Nephron (organoid): ENCODE measurements around the gene CDH13.

Experiments used
- H3K27ac Mint-ChIP-seq, 3 experiments: 2 replicates each; pipeline ENCODE4 v1.8.0; 2020; ENCODE audit warnings: mixed read lengths in 3 of 3, mild to moderate bottlenecking in 2 of 3, moderate library complexity in 1 of 3
- H3K27me3 Mint-ChIP-seq: 2 replicates; pipeline ENCODE4 v1.8.0; 2021; ENCODE audit warnings: low read depth, mild to moderate bottlenecking, moderate library complexity, mixed read lengths
- H3K36me3 Mint-ChIP-seq: 2 replicates; pipeline ENCODE4 v1.8.0; 2020; ENCODE audit warnings: low read depth, mixed read lengths
- H3K4me1 Mint-ChIP-seq: 2 replicates; pipeline ENCODE4 v1.8.0; 2020; ENCODE audit warnings: mixed read lengths
- H3K4me3 Mint-ChIP-seq, 3 experiments: 2 replicates each; pipeline ENCODE4 v1.8.0; 2020; ENCODE audit warnings: mild to moderate bottlenecking in 3 of 3, mixed read lengths in 3 of 3, moderate library complexity in 2 of 3
- H3K9me3 Mint-ChIP-seq: 2 replicates; pipeline ENCODE4 v1.8.0; 2020; ENCODE audit warnings: mixed read lengths
- CTCF ChIP-seq, 3 experiments: fragments of 200-600 bp; sonication (generic); IDR thresholded peaks; one replicate each; pipeline ENCODE4 v1.5.0; 2021; ENCODE audit warnings: antibody characterized with exemption in 3 of 3; ENCODE audit not compliant: unreplicated experiment in 3 of 3

Gene CDH13

GRCh38 chr16:83791916-83792315 lies 1165.1 kb downstream of the CDH13 start:
- H3K9me3 Mint-ChIP-seq, result no peaks in the 10 kb centered on the region
- no peak for TF ChIP-seq CTCF (IDR thresholded peaks at IDR 0.05; ENCODE audit: unreplicated experiment in 3 of 3)
- H3K4me1 Mint-ChIP-seq, result peaks cover 17% of the 10 kb centered on the region
- H3K4me3 Mint-ChIP-seq, result no peak overlapping the region
- H3K27ac Mint-ChIP-seq, result no peak overlapping the region
- H3K27me3 Mint-ChIP-seq, result peaks cover 2% of the 10 kb centered on the region
- H3K36me3 Mint-ChIP-seq, result no peaks in the 10 kb centered on the region

GRCh38 chr16:83792391-83792790 lies 1165.6 kb downstream of the CDH13 start:
- H3K27me3 Mint-ChIP-seq, result peaks cover 4% of the 10 kb centered on the region
- peaks cover 17% of the 10 kb centered on the region for H3K4me1 Mint-ChIP-seq
- no peaks in the 10 kb centered on the region for H3K9me3 Mint-ChIP-seq
- no peak overlapping the region for H3K4me3 Mint-ChIP-seq
- no peak overlapping the region for H3K27ac Mint-ChIP-seq
- H3K36me3 Mint-ChIP-seq, result no peaks in the 10 kb centered on the region
- no peak for TF ChIP-seq CTCF (IDR thresholded peaks at IDR 0.05; ENCODE audit: unreplicated experiment in 3 of 3)

GRCh38 chr16:83793179-83793578 lies 1166.4 kb downstream of the CDH13 start:
- no peak overlapping the region for H3K27ac Mint-ChIP-seq

GRCh38 chr16:83794860-83795554 lies 1168.2 kb downstream of the CDH13 start:
- no peak overlapping the region for H3K4me3 Mint-ChIP-seq

More at GRCh38 chr16:83793179-83793578, 1166.4 kb downstream of the CDH13 start:
- H3K4me1 Mint-ChIP-seq, result peaks cover 17% of the 10 kb centered on the region
- H3K27me3 Mint-ChIP-seq, result peaks cover 4% of the 10 kb centered on the region
- H3K36me3 Mint-ChIP-seq, result no peaks in the 10 kb centered on the region
- H3K4me3 Mint-ChIP-seq, result no peak overlapping the region
- H3K9me3 Mint-ChIP-seq, result no peaks in the 10 kb centered on the region
- no peak for TF ChIP-seq CTCF (IDR thresholded peaks at IDR 0.05; ENCODE audit: unreplicated experiment in 3 of 3)

GRCh38 chr16:83797013-83797412 lies 1170.2 kb downstream of the CDH13 start:
- TF ChIP-seq CTCF (IDR thresholded peaks at IDR 0.05; ENCODE audit: unreplicated experiment in 3 of 3), result no peak
- Mint-ChIP-seq H3K4me3 (no peak overlapping the region), H3K36me3 (no peaks in the 10 kb centered on the region), H3K9me3 (no peaks in the 10 kb centered on the region), H3K27ac (no peak overlapping the region), H3K27me3 (peaks cover 7% of the 10 kb centered on the region), H3K4me1 (peaks cover 17% of the 10 kb centered on the region)

More at GRCh38 chr16:83794860-83795554, 1168.2 kb downstream of the CDH13 start:
- Mint-ChIP-seq H3K27ac (no peak overlapping the region), H3K36me3 (no peaks in the 10 kb centered on the region), H3K4me1 (peaks cover 17% of the 10 kb centered on the region), H3K9me3 (no peaks in the 10 kb centered on the region), H3K27me3 (peaks cover 4% of the 10 kb centered on the region)
- no peak for TF ChIP-seq CTCF (IDR thresholded peaks at IDR 0.05; ENCODE audit: unreplicated experiment in 3 of 3)

GRCh38 chr16:83799336-83799735 lies 1172.6 kb downstream of the CDH13 start:
- Mint-ChIP-seq H3K4me3 (no peak overlapping the region), H3K4me1 (peaks cover 8% of the 10 kb centered on the region), H3K27ac (no peak overlapping the region), H3K9me3 (no peaks in the 10 kb centered on the region), H3K36me3 (no peaks in the 10 kb centered on the region), H3K27me3 (peaks cover 11% of the 10 kb centered on the region)
- no peak for TF ChIP-seq CTCF (IDR thresholded peaks at IDR 0.05; ENCODE audit: unreplicated experiment in 3 of 3)
